Gastrocnemius medialis (tissue), 4 donors: ENCODE results near the gene CASP14. TPM values are rescaled to one million over a fixed set of nuclear protein-coding genes. Genes with fewer than 3 reads are reported as not detected.

Source experiments
- ATAC-seq, 2 donors: fragments of 150-250 bp; one replicate each; pipeline ENCODE4 v1.9.1; 2016
- DNase-seq, 2 donors: peaks; one replicate each; pipeline ENCODE4 v3.0.0-alpha.2; 2019
- H3K27ac ChIP-seq, 4 donors: fragments of 200-600 bp; sonication (generic); 1 replicate in 1 of 4; 2 replicates in 3 of 4; pipeline ENCODE4 v1.5.1; 2016 to 2018; ENCODE audit warnings: mild to moderate bottlenecking in 2 of 4, moderate library complexity in 1 of 4
- H3K27me3 ChIP-seq, 3 donors: fragments of 200-600 bp; sonication (generic) in 2 of 3; 1 replicate in 1 of 3; 2 replicates in 2 of 3; pipeline versions ENCODE4 v1.5.1 to v1.6.0; 2016 to 2019; ENCODE audit warnings: mild to moderate bottlenecking in 1 of 3, moderate library complexity in 1 of 3
- H3K36me3 ChIP-seq, 2 donors: fragments of 200-600 bp; sonication (generic) in 1 of 2; one replicate each; pipeline ENCODE4 v1.5.1; 2017 to 2018
- H3K4me1 ChIP-seq, 2 donors: fragments of 200-600 bp; sonication (generic) in 1 of 2; one replicate each; pipeline ENCODE4 v1.5.1; 2016 to 2017; ENCODE audit warnings: mild to moderate bottlenecking in 2 of 2
- H3K4me3 ChIP-seq, 4 donors: fragments of 200-600 bp; sonication (generic) in 3 of 4; 1 replicate in 1 of 4; 2 replicates in 3 of 4; pipeline ENCODE4 v1.5.1; 2016 to 2019; ENCODE audit warnings: mild to moderate bottlenecking in 2 of 4
- H3K9me3 ChIP-seq, 3 donors: fragments of 200-600 bp; sonication (generic) in 2 of 3; 1 replicate in 1 of 3; 2 replicates in 2 of 3; pipeline ENCODE4 v1.5.1; 2016 to 2019
- CTCF ChIP-seq, 5 experiments: fragments of 450-650 bp in 3 of 5; fragments of 200-600 bp in 2 of 5; sonication (generic) in 2 of 5; IDR thresholded peaks in 4 of 5; conservative IDR thresholded peaks in 1 of 5; 1 replicate in 4 of 5; 2 replicates in 1 of 5; pipeline ENCODE4 v1.5.1; 2016 to 2019; ENCODE audit warnings: antibody characterized with exemption in 5 of 5, mild to moderate bottlenecking in 3 of 5, moderate library complexity in 3 of 5
- POLR2A ChIP-seq, 2 donors: fragments of 450-650 bp; IDR thresholded peaks; one replicate each; pipeline ENCODE4 v1.6.1; 2017; ENCODE audit warnings: antibody characterized with exemption in 2 of 2, mild to moderate bottlenecking in 2 of 2, moderate library complexity in 2 of 2
- in situ Hi-C, 4 donors: fragments of 200-750 bp; cut with MboI; loops; one replicate each; pipeline versions ENCODE4 v1.15.0 to v1.8.0; 2017; ENCODE audit warnings: low sequenced_read_pairs in 4 of 4
- intact Hi-C: fragments of 100-400 bp; cut with DNase I; formaldehyde crosslinking; loops from one replicate; pipeline ENCODE4 v1.15.1; 2023; ENCODE audit warnings: low total_unique reads
- total RNA-seq, 4 donors: library from RNA; depleted of rRNA; stranded (reverse); fragments of >200 nt; gene quantifications; one replicate each; pipeline versions ENCODE4 v1.1.0 to v1.2.3, GENCODE V29; 2016

CASP14 gene
- total RNA-seq, 4 donors from 2014 or later = not detected

- in situ Hi-C loops (loop anchor here in 3 of 4 donors (10.0 to 25.0 kb wide), 3 partner anchors 46 to 464 kb away; no protein-coding TSS in a partner anchor), intact Hi-C loops (no loop called here)
- Histone ChIP-seq H3K4me1 (no peaks in the 10 kb centered on the region), H3K36me3 (no peaks in the 10 kb centered on the region), H3K27ac (no peak overlapping the region), H3K27me3 (peaks cover 0 to 3% (median 0%) of the 10 kb centered on the region in 3 donors), H3K4me3 (no peak overlapping the region), H3K9me3 (peaks cover 0 to under 1% (median 0%) of the 10 kb centered on the region in 3 donors)
- TF ChIP-seq CTCF (IDR thresholded peaks at IDR 0.05 in 4 of 5, conservative IDR thresholded peaks at IDR 0.05 in 1 of 5) (no peak), POLR2A (IDR thresholded peaks at IDR 0.05) (no peak)
- DNase-seq (no peak), ATAC-seq (no peak)
These were observed 49.2 kb downstream of the CASP14 start for GRCh38 chr19:15098460-15098859.

DNA sequence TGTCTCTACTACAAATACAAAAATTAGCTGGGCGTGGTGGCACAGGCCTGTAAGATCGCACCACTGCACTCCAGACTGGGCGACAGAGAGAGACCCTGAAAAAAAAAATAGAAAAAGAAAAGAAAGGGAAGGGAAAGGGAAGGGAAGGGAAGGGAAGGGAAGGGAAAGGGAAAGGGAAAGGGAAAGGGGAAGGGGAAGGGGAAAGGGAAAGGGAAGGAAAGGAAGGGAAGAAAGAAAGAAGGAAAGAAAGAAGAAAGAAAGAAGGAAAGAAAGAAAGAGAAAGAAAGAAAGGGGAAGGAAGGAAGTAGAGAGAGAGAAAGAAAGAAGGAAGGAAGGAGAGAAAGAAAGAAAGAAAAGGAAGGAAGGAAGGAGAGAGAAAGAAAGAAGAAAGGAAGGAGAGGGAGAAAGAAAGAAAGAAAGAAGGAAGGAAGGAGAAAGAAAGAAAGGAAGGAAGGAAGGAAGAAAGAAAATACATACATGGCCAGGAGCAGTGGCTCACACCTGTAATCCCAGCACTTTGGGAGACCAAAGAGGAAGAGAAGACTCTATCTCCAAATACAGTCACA is 49.8 kb downstream of the CASP14 start:
- Histone ChIP-seq H3K27me3 (peaks cover 0 to 3% (median 3%) of the 10 kb centered on the region in 3 donors), H3K4me3 (no peak overlapping the region), H3K36me3 (no peaks in the 10 kb centered on the region), H3K4me1 (no peaks in the 10 kb centered on the region), H3K27ac (no peak overlapping the region), H3K9me3 (peaks cover 0 to 4% (median under 1%) of the 10 kb centered on the region in 3 donors)
- no peak for TF ChIP-seq POLR2A (IDR thresholded peaks at IDR 0.05)
- TF ChIP-seq CTCF (IDR thresholded peaks at IDR 0.05 in 4 of 5, conservative IDR thresholded peaks at IDR 0.05 in 1 of 5) = no peak
- no peak for DNase-seq
- ATAC-seq = no peak
- in situ Hi-C loops (loop anchor here in 3 of 4 donors (10.0 to 25.0 kb wide), 3 partner anchors 46 to 463 kb away; no protein-coding TSS in a partner anchor), intact Hi-C loops (no loop called here)

DNA sequence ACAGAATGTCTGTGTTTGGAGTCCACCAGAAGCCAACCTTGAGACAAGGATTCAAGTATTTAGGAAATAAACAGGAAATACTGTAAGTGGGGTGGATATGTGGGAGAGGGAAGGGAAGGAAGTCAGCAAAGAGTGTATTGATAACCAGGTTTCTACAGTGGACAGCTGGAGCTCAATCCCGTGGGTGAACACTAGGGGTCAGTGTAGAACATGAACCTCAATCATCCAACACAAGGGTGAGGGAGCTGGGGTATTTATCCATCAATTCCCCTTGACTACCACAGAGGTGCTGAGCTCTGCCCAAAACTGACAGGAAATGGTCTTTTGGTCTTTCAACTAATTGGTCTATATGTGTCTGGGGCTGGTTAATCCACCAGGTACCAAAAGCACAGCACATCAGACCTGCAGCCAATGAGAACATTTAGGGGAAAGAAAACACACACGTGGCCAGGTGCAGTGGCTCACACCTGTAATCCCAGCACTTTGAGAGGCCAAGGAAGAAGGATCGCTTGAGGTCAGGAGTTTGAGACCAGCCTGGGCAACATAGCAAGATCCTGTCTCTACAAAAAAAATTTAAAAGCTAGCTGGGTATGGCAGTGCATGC is 52.3 kb downstream of the CASP14 start:
- H3K9me3 ChIP-seq = peaks cover 0 to 4% (median 4%) of the 10 kb centered on the region in 3 donors
- no peaks in the 10 kb centered on the region for H3K36me3 ChIP-seq
- intact Hi-C loops (loop anchor here (2.0 kb wide), 1 partner anchor 49 kb away; no protein-coding TSS in a partner anchor), in situ Hi-C loops (no loop called here)
- DNase-seq = no peak
- no peak overlapping the region for H3K27ac ChIP-seq
- H3K4me1 ChIP-seq = no peaks in the 10 kb centered on the region
- peak in 4 of 5 experiments; percentile 35 to 63 (median 60) for TF ChIP-seq CTCF (IDR thresholded peaks at IDR 0.05 in 4 of 5, conservative IDR thresholded peaks at IDR 0.05 in 1 of 5)
- no peak for TF ChIP-seq POLR2A (IDR thresholded peaks at IDR 0.05)
- no peak for ATAC-seq
- no peak overlapping the region for H3K4me3 ChIP-seq
- peaks cover 0 to 18% (median 10%) of the 10 kb centered on the region in 3 donors for H3K27me3 ChIP-seq

DNA sequence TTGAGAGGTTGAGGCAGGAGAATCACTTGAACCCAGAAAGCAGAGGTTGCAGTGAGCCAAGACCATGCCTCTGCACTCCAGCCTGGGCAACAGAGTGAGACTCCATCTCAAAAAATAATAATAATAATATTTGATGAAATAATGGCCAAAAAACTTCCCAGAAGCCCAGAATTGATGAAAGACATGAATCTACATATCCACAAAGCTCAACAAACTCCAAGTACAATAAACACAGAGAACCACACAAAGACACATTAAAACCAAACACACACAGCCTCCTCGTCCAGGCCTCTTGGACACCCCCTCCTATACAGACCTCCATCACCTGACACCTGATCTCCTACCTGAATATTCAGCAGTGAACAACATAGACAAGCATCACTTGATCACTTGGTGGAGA is 54.7 kb downstream of the CASP14 start:
- no peaks in the 10 kb centered on the region for H3K36me3 ChIP-seq
- DNase-seq (no peak), ATAC-seq (no peak)
- no peak overlapping the region for H3K27ac ChIP-seq
- TF ChIP-seq POLR2A (IDR thresholded peaks at IDR 0.05) = no peak
- TF ChIP-seq CTCF (IDR thresholded peaks at IDR 0.05 in 4 of 5, conservative IDR thresholded peaks at IDR 0.05 in 1 of 5) = no peak
- in situ Hi-C loops (no loop called here), intact Hi-C loops (no loop called here)
- no peak overlapping the region for H3K4me3 ChIP-seq
- peaks cover 0 to 2% of the 10 kb centered on the region in 2 donors for H3K4me1 ChIP-seq
- H3K27me3 ChIP-seq = peaks cover 10 to 29% (median 12%) of the 10 kb centered on the region in 3 donors
- peaks cover 0 to 4% (median 4%) of the 10 kb centered on the region in 3 donors for H3K9me3 ChIP-seq
